ENCODE data around the gene STX17.
A peak's percentile ranks its signal among the peaks of the same experiment; 100 is the strongest.
"Not testable (repeated sequence)": the region's sequence is repeated elsewhere in the genome, so short reads cannot be mapped to it uniquely, and the experiment has no call there.

Gene STX17

GRCh38 chr9:99973455-99973854, 67.0 kb downstream of the STX17 start:
- DNase-seq: no peak

DNA sequence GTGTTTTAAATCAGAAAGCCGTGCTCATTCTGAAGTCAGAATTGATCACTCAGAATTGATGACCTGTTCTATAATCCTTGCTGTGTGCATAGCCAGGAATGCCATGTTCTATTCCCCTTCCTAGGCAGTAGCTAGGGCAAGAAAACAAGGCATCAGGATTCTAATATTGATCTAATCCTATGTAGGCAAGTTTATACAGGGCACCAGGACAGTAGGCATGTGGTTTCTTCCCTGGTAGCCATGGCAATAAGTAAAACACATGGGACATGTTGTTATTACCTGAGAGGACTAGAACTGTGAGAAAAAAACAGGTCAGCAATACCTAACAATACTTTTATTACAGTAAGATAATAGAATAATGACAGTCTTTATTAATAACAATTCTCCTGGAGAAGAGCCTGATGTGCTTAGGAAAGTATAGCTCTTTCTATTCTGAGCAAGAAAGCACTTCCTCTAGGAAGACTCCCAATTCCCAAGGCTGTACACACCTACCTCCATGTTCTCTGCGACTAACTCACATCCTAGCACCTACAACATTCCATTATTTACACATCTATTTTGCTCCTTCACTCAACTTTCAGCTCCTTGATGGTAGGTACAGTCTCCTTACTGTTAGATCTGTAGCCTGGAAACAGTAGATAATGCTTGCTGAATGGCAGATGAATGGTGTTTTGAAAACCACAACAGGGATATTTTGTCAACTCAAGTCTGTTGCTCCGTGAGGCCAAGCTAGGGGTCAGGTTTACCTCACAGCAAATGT, 70.8 kb downstream of the STX17 start:
- no peak for DNase-seq

GRCh38 chr9:99978221-99978620, 71.8 kb downstream of the STX17 start:
- no peak for DNase-seq

GRCh38 chr9:99980598-99980997, 74.1 kb downstream of the STX17 start:
- DNase-seq: no peak

GRCh38 chr9:99986642-99987041, 80.2 kb downstream of the STX17 start:
- DNase-seq: no peak

DNA sequence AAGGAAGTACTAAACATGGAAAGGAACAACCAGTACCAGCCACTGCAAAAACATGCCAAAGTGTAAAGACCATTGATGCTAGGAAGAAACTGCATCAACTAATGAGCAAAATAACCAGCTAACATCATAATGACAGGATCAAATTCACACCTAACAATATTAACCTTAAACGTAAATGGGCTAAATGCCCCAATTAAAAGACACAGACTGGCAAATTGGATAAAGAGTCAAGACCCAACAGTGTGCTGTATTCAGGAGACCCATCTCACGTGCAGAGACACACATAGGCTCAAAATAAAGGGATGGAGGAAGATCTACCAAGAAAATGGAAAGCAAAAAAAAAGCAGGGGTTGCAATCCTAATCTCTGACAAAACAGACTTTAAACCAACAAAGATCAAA, 84.1 kb downstream of the STX17 start:
- not testable (repeated sequence) for DNase-seq

DNA sequence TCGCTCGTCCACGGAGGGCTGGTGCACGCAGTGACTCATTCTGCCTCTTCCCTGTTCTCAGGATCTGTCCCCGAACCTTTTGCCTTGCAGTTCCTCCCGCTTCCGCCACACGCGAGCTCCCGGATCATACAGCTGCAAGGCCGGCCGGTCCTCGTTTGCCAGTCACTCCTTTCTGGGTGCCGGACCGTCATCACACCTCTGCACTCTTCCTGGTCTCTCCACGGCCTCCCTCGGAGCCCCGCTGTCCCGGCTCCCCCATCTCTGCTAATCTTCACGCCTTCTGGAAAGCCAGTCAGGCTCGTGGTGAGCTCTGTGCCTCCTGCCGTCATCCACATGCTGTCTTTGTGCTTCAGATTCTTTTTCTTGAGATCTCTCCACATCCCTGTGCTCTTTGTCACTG, 91.8 kb downstream of the STX17 start:
- no peak for DNase-seq

DNA sequence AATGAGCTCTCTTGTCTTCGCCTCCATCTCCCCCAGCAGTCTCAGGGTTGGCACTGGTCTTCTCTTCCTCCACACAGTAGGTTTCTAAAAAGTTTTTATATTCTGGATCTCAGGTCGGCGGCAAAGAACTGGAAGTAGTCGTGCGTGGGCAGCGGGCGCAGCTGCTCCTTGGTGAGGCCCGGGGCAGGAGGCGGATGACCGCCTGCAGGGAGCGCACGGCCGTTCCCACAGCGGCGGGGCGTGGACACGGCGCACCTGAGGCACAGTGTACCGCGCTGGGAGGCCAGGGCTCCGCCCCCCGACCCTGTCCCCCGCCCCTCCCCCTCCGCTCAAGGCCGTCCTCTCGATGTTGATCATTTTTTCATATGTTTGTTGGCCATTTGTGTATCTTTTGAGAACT, 92.4 kb downstream of the STX17 start:
- DNase-seq: no peak

- no peak for DNase-seq
Observed at GRCh38 chr9:99999797-100000196, 93.3 kb downstream of the STX17 start.

DNA sequence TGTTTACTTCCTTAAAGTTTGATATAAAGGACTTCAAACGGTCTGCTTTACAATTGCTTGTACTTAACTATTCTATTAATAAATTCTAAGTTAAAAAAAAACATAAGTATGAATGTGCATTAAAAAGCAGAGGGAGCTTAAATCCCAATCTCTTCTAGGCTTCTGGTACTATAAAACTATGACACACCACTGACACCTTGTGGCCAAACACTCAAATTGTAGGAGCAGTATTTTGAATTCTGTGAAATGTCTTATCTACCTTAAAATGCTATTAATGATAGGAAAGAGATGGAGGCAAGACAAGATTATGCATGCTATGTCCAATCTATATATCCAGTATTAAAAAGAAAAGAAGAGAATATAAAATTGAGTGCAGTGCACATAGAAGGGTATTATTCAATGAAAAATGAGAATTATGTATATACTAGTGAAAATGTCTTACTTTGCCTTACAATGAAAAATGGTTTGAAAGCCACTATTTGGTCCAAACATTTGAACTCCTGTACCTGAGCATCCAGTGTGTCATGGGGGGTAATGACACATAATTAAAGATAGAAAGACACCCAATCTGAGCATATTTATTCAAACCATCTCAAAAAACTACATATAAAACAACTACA, 104.7 kb downstream of the STX17 start:
- DNase-seq: peak; percentile 50

DNA sequence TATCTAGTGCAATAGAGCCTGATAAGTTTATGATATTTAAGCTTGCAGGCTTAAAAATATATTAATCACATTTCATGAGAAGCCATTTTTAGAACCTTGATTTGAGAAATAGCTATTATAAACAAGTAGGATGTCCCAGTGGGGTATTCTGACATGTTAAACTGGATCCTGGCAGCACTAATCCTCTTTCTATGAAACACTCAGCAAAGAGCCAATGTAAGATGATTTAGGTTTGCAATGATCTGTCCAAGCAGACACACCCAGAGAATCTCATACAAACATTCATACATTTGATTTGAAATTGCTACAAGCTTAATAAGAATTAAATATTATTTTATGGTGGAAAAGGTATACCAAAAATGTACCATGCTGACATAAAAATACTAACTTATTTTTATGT, 105.8 kb downstream of the STX17 start:
- DNase-seq: no peak

DNA sequence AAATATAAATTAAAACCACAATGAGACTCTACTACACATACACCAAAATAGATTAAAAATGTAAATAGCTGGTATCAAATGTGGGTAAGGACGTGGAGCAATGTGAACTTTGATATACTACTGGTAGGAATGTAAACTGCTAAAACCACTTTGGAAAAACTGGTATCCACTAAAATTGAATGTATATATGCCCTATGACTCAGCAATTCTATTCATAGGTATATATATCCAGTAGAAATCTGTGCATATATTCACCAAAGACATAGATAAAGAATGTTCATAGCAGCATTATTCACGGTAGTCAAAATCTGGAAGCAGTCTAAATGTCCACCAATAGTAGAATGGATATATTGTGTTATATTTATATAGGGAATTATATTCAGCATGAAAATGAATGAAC, 107.1 kb downstream of the STX17 start:
- peak; percentile 6 for DNase-seq

- DNase-seq: no peak
Observed at GRCh38 chr9:100014846-100015245, 108.4 kb downstream of the STX17 start.

DNA sequence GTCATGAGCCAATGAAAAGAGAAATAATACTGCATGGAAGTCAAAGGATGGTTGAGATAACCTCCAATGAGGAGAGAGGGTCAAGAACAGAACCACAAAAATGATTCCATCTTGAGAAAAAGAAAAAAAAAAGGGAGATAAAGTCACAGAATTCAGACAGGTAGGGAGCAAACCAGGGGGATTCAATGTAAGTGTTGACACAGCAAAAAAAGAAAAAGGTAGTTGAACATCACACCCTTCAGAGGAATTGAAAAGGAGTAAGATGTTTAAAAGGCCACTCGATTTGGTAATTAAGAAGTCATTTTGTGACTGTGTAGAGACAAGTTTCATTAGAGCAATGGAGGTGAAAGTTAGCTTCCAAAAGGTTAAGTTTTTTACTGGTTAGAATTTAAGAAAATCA, 113.1 kb downstream of the STX17 start:
- DNase-seq: no peak
